Tibial nerve (tissue), 4 donors: Measurements from ENCODE around the gene ERG. TPM values are rescaled to one million over a fixed set of nuclear protein-coding genes. Genes with fewer than 3 reads are reported as not detected.

Source experiments
- DNase-seq, 2 donors: peaks; one replicate each; pipeline ENCODE4 v3.0.0-alpha.2; 2019; ENCODE audit warnings: low spot score in 2 of 2
- H3K27ac ChIP-seq, 4 donors: fragments of 200-600 bp; sonication (generic) in 3 of 4; one replicate each; pipeline ENCODE4 v1.5.1; 2017 to 2019; ENCODE audit warnings: mild to moderate bottlenecking in 1 of 4
- H3K27me3 ChIP-seq, 2 donors: fragments of 200-600 bp; sonication (generic) in 1 of 2; one replicate each; pipeline versions ENCODE4 v1.5.1 to v1.6.0; 2017 to 2019
- H3K36me3 ChIP-seq, 3 donors: fragments of 200-600 bp; sonication (generic); one replicate each; pipeline ENCODE4 v1.5.1; 2018 to 2019
- H3K4me1 ChIP-seq, 4 donors: fragments of 200-600 bp; sonication (generic) in 3 of 4; one replicate each; pipeline ENCODE4 v1.5.1; 2017 to 2019
- H3K4me3 ChIP-seq, 4 donors: fragments of 200-600 bp; sonication (generic) in 3 of 4; one replicate each; pipeline ENCODE4 v1.5.1; 2017 to 2019; ENCODE audit warnings: mild to moderate bottlenecking in 1 of 4, moderate library complexity in 1 of 4
- H3K9me3 ChIP-seq, 4 donors: fragments of 200-600 bp; sonication (generic) in 3 of 4; one replicate each; pipeline ENCODE4 v1.5.1; 2017 to 2019
- CTCF ChIP-seq, 5 experiments: fragments of 200-600 bp in 3 of 5; fragments of 450-650 bp in 2 of 5; sonication (generic) in 3 of 5; IDR thresholded peaks; one replicate each; pipeline ENCODE4 v1.5.1; 2016 to 2019; ENCODE audit warnings: antibody characterized with exemption in 5 of 5, mild to moderate bottlenecking in 3 of 5, moderate library complexity in 2 of 5
- EP300 ChIP-seq, 2 donors: sonication (generic); formaldehyde crosslinking; IDR thresholded peaks; one replicate each; pipeline ENCODE4 v1.6.1; 2017; ENCODE audit warnings: antibody characterized with exemption in 2 of 2, mild to moderate bottlenecking in 1 of 2
- POLR2A ChIP-seq, 2 donors: fragments of 450-650 bp; IDR thresholded peaks; one replicate each; pipeline ENCODE4 v1.6.1; 2017; ENCODE audit warnings: antibody characterized with exemption in 2 of 2, mild to moderate bottlenecking in 2 of 2, moderate library complexity in 2 of 2
- WGBS, 2 donors: methylation state at CpG; one replicate each; pipeline ENCODE4 v1.1.5; 2018; 5-methylcytosine and 5-hydroxymethylcytosine counted together
- total RNA-seq, 4 donors: library from RNA; depleted of rRNA; stranded (reverse); fragments of >200 nt; gene quantifications; one replicate each; pipeline ENCODE4 v1.1.0, GENCODE V29; 2016

ERG gene
- total RNA-seq, 4 donors from 2014 or later: 5.9 to 20.4 (median 17.6) TPM

GRCh38 chr21:38490411-38491020, 7.8 kb downstream of the ERG start:
- Histone ChIP-seq H3K4me3 (no peak overlapping the region), H3K36me3 (no peaks in the 10 kb centered on the region), H3K9me3 (no peaks in the 10 kb centered on the region), H3K27ac (no peak overlapping the region), H3K27me3 (peaks cover 0 to 6% of the 10 kb centered on the region in 2 donors), H3K4me1 (no peaks in the 10 kb centered on the region)
- no peak for TF ChIP-seq POLR2A (IDR thresholded peaks at IDR 0.05)
- TF ChIP-seq EP300 (IDR thresholded peaks at IDR 0.05): no peak
- no peak for TF ChIP-seq CTCF (IDR thresholded peaks at IDR 0.05)
- DNase-seq: no peak
- 74 to 85% methylated on average over 12 of the region's 12 CpGs for WGBS, 2 donors

DNA sequence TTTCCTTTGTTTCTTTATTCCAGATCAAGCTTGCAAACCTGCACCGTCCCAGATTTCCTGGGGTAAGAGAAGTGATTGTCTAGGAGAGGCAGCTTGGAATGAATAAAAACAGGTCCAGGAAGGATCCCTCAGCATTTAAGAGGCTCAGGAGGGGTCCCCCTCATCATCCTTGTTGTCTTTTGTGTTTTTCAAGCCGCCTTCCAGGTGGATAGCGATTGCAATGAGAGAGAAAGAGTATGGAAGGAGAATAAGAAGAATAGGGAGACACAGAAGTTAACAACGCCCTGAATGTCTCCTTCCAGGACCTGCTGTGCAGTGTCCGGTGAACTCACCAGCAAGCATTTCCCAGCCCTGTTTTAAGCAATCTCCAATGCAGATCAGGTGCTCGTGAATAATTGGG, 8.5 kb downstream of the ERG start:
- no peaks in the 10 kb centered on the region for H3K36me3 ChIP-seq
- WGBS, 2 donors: 78 to 83% methylated on average over 6 of the region's 6 CpGs
- TF ChIP-seq EP300 (IDR thresholded peaks at IDR 0.05): no peak
- TF ChIP-seq CTCF (IDR thresholded peaks at IDR 0.05): no peak
- no peak for TF ChIP-seq POLR2A (IDR thresholded peaks at IDR 0.05)
- no peaks in the 10 kb centered on the region for H3K4me1 ChIP-seq
- H3K9me3 ChIP-seq: no peaks in the 10 kb centered on the region
- H3K4me3 ChIP-seq: no peak overlapping the region
- H3K27me3 ChIP-seq: peaks cover 0 to 6% of the 10 kb centered on the region in 2 donors
- no peak for DNase-seq
- no peak overlapping the region for H3K27ac ChIP-seq

- Histone ChIP-seq H3K36me3 (no peaks in the 10 kb centered on the region), H3K27ac (no peak overlapping the region), H3K4me1 (no peaks in the 10 kb centered on the region)
Measured at GRCh38 chr21:38489271-38489652, 9.0 kb downstream of the ERG start.

DNA sequence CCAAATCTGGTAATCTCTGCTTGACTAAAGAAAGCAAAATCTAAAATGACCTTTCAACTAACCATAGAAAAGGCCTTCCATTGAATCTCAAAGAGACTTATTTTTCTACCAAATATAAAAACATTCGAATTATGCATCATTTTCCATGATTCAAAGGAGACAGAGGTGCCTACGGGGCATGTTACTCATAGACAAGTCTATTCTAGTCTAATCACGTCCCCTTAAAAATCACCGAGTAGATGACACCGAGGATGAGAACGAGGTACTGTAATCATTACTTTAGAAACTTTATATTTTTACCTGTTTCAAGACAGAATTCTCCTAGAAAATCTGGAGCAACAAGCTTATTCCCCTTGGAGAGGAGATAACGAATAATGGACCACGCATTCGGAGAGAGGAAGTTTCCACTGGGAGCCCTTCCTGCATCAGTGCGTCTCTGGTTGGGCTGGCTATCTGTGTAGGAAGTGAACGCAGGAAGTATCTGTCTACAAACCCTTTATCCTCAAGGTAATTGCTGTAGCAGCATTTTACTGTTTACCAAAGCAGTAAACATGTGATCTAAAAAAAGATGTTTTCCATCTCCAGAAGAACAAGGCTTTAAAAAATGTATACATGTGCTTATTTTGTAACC, 9.5 kb downstream of the ERG start:
- Histone ChIP-seq H3K9me3 (no peaks in the 10 kb centered on the region), H3K36me3 (no peaks in the 10 kb centered on the region), H3K27me3 (peaks cover 0 to 6% of the 10 kb centered on the region in 2 donors), H3K27ac (no peak overlapping the region), H3K4me1 (no peaks in the 10 kb centered on the region), H3K4me3 (no peak overlapping the region)
- no peak for DNase-seq
- 46 to 63% methylated on average over 11 of the region's 11 CpGs for WGBS, 2 donors
- TF ChIP-seq EP300 (IDR thresholded peaks at IDR 0.05) (no peak), CTCF (IDR thresholded peaks at IDR 0.05) (no peak), POLR2A (IDR thresholded peaks at IDR 0.05) (no peak)

More at GRCh38 chr21:38489271-38489652, 9.0 kb downstream of the ERG start:
- Histone ChIP-seq H3K4me3 (no peak overlapping the region), H3K9me3 (no peaks in the 10 kb centered on the region), H3K27me3 (peaks cover 0 to 6% of the 10 kb centered on the region in 2 donors)
- TF ChIP-seq CTCF (IDR thresholded peaks at IDR 0.05) (no peak), POLR2A (IDR thresholded peaks at IDR 0.05) (no peak), EP300 (IDR thresholded peaks at IDR 0.05) (no peak)
- no peak for DNase-seq
- 75 to 77% methylated on average over 3 of the region's 3 CpGs for WGBS, 2 donors

DNA sequence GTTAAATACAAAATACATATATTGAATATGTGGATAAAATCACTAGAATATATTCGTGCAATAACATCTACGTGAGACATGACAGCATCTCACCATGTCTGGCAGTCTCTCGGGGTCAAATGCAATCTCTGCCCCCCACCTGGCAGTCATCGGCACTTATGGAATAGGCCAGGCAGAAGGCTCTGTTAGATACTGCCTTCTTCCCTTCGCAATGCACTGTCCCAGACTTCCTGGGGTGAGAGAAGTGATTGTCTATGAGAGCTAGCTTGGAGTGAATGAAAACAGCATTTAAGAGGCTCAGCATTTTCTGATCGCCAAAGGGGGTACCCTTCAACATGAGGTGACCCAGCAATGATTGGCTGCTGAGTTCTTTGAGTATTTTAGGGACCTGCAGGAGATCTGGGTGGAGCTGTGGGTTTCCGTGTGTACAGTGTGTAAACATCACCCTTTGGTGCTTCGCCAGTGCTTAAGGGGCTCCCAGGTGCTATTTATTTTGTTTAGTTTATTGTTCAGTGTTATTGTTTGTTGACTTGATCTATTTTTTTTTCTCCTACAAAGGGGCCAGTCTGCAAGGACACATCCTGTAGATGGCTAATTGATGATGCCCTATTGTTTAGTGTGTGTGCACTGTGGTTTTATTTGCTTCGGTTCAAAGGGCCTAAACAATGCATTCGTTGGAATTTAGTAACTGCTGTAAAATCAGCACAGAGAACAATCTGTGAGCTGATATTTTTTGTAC, 10.2 kb downstream of the ERG start:
- H3K27me3 ChIP-seq: peaks cover 0 to 6% of the 10 kb centered on the region in 2 donors
- no peaks in the 10 kb centered on the region for H3K9me3 ChIP-seq
- H3K36me3 ChIP-seq: no peaks in the 10 kb centered on the region
- no peak for TF ChIP-seq EP300 (IDR thresholded peaks at IDR 0.05)
- no peak for TF ChIP-seq POLR2A (IDR thresholded peaks at IDR 0.05)
- no peak for TF ChIP-seq CTCF (IDR thresholded peaks at IDR 0.05)
- 67 to 68% methylated on average over 10 of the region's 10 CpGs for WGBS, 2 donors
- H3K27ac ChIP-seq: no peak overlapping the region
- no peak overlapping the region for H3K4me3 ChIP-seq
- no peaks in the 10 kb centered on the region for H3K4me1 ChIP-seq
- DNase-seq: no peak
